GM10847 (cell line): ENCODE measurements around the gene CERS6.

Experiments
- POLR2A ChIP-seq: IDR thresholded peaks from 2 replicates; pipeline ENCODE4 v1.6.1; 2011; ENCODE audit not compliant: insufficient read length; ENCODE audit errors: extremely low read depth

CERS6 gene

DNA sequence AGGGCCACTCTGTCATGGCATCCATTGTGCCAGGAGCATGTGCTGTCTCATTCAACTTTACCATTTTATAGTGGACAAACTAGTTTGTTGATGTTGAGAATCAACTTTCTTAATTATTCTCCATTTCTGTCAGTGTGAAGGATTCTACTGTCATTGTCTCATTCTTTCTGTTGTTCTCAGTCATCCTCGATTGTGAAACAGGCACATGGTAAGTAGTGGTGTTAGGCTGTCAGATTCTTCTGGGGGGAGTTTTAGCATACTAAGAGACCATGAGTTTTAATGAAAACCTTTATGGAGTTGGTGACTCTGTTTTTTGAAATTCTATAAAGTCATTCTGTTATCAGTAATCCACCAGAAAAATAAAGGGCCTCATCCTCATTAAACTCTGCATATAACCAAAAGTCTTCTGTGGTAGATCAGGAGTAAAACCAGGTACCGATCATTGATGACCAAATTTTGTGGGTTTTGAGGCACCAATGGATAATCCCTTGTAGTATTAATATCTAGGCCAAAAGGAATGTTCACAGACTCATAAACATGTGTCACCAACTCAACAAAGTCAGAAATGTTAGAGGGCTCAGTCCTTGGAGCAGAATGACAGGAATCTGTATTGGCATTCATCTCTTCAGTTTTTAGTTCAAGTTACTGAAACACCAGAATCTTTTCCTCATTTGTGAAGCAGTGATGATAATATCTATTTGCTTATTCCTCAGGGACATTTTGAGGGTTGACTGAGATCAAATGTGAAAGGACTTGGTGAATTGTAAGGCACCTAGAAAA lies 73.2 kb downstream of the CERS6 start:
- TF ChIP-seq POLR2A = no peak

DNA sequence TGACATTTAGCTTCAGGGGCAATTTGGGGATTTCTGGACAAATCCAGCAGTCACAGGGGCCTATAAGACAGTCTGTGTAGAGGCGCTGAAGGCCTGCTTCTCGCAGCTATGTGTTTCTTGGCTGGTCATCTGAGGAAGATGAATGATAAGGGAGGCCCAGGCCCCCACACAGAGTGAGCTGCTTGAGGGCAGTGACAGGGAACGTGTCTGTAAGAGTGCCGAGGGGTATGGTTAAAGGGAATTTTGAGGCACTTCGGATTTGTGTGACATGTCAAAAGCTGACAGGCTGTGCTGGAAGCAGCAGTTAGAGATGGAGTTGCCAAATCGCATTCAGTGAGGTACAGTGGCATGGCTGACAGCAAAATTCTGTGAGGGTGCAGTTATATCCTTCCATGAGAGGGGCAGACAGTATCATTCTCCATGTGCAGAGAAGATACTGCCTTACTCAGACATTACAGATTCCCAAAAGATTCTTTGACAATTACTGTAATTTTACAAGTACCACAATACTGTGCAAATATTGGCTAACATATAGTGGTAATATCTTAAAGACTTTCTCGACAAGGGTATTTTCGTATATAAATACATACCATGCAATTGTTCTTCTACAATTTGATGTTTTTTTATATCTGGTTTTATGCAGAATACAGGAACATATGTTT lies 74.0 kb downstream of the CERS6 start:
- TF ChIP-seq POLR2A = no peak

DNA sequence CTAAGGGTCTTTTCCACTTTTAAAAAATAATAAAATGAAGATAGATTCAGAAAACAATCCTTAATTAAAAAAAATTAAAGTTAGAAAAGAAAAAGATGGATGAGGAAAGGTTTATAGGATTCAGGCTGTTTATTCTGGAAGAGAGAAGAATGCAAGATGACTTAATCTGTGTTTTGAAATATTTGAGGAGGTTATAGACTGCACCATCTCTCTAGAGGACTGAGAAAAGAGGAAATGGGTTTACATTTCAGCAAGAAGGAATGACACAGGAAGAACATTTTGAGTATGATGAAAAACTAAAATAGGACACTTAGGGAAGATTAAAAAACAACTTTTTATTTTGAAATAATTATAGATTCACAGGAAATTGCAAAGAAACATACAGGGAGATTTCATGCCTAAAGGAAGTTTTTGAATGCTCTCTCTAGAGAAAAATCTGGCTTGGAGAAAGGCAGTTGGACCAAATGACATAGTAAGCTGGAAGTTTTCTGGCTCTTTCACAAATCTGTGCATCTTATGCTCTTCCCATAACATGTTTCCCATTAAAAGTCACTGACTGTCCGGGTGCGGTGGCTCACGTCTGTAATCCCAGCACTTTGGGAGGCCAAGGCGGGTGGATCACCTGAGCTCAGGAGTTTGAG lies 75.0 kb downstream of the CERS6 start:
- TF ChIP-seq POLR2A = no peak

DNA sequence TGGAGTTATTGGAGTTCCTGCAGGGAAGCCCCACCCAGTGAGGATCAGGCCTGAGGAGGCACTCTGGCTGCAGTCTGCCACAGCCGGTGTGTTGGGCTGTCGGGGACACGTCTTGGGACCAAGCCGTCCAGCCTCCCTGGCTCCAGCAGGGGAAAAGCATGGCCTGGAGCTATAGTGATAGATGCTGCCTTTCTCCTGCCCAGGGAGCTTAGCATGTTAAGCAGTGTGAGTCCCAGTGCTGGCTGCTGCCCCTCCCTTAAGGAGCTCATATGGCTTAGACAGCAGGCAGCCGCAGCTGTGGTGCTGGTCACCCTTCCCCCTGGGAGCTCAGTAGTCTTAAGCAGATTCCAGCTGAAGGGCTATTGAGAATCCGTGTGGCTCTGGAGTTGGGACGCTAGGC lies 78.9 kb downstream of the CERS6 start:
- no peak for TF ChIP-seq POLR2A

DNA sequence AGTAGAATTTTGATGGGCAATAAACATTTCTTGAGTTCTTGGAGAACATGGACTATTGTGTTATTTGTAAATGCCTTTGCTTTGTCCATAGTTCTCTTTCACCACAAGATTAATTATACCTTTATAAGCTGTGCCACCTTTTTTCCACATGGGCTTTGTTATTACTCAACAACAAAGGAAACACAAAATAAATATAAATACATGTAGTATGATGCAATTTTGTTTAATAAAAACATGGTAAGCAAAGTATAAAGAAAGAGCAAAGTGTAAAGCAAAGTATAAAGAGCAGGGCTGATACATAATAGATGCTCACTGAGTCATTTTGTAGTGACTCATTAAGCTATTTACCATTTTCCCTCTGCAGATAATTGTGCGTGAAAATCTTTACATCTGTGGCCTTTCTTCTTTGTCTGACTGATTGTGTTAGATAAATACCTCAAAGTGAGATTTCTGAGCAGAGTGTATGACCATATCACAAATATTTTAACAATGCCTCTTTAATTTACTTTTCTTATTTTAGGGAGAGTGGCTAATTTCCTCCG lies 80.9 kb downstream of the CERS6 start:
- no peak for TF ChIP-seq POLR2A

DNA sequence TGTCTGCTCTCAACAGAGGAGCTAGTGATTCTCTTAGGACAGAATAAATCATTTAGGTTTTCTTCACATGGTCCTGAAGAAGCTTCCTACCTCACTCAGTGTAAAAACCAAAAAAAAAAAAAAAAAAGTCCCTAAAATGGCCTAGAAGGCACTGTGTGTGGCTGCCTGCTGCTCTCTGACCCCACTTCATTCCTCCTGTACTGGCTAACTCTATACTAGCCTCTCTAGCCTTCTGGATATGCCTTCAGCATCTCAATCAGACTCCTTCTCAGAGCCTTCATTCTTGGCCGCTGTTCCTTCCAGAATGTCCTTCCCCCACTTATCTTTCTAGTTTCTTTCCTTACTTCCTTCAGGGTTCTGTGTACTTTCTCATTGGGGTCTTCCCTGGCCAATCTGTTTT lies 82.1 kb downstream of the CERS6 start:
- no peak for TF ChIP-seq POLR2A

DNA sequence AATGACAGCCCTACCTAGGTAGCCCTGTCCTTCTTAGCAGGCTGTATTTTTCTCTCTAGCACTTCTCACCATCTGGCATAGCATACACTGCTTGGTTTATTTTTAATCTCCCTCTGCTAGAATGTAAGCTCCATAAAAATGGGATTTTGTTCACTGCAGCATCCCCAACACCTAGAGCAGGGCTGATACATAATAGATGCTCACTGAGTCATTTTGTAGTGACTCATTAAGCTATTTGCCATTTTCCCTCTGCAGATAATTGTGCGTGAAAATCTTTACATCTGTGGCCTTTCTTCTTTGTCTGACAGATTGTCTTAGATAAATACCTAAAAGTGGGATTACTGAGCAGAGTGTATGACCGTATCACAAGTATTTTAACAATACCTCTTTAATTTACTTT lies 82.5 kb downstream of the CERS6 start:
- no peak for TF ChIP-seq POLR2A

DNA sequence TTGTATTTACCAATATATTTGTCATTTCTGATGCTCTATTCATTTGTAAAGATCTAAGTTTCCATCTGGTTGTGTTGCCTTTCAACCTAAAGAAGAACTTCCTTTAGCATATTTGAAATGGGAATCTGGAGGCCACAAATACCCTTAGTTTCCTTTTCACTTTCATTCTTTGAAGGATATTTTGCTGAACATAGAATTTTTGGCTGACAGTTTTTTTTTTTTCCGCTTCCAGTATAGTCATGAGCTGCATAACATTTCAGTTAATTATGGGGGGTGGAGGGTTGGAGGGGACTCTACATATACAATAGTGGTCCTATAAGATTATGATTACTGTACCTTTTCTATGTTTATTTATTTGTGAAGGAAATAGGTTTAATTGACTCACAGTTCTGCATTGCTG lies 83.9 kb downstream of the CERS6 start:
- TF ChIP-seq POLR2A = no peak

DNA sequence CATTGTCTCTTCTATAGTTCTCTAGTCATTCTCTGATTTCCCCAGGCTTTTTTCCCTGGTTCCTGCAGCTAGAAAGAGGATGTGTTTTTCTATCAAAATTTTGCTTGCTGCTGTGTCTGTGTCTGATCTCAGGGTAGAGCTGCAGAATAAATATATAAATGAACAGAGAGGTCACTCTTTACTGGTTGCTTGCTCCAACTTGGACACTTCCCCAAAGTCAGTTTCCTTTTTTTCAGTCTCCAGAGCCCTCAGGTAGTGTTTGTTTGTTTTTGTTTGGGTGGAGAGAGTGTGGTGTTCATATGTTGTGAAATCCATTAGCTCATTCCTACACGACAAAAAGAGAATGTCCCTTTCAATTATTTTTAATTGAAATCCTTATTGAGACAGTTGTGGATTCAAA lies 85.8 kb downstream of the CERS6 start:
- no peak for TF ChIP-seq POLR2A

DNA sequence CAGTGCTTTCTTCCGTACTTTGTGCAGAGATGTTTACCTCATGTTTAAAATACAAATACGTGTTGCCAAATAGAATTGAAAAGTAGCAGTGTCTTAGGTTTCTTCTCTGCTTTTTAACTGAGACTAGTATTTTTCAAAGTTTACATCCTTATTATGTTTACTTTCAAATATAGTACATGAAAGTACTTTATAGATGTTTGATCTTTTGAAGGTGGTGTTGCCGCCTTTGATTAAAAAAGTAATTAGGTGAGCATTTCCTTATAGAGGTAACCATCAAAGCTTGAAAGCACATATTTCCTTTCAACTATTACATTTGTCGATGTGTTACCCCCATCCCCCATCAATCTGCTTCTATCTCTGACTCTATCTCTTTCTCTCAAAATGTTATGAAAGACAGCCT lies 87.0 kb downstream of the CERS6 start:
- no peak for TF ChIP-seq POLR2A

DNA sequence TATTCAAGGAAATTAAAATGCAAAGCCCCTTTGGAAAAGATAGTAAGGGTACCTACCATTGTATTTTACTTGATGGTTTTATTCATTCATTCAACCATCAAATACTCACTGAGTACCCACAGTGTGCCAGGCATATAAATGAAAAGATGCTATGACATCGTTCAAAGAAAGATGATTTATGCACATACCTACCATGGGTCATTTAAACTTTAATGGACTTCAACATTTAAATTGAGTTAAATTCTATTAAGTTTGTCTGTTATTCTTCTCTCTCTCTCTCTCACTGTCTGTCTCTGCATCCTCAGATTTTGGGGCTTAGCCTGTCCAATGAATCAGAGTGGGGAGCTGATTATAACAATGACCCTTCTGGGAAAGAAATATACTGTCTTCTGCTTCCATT lies 87.9 kb downstream of the CERS6 start:
- no peak for TF ChIP-seq POLR2A

DNA sequence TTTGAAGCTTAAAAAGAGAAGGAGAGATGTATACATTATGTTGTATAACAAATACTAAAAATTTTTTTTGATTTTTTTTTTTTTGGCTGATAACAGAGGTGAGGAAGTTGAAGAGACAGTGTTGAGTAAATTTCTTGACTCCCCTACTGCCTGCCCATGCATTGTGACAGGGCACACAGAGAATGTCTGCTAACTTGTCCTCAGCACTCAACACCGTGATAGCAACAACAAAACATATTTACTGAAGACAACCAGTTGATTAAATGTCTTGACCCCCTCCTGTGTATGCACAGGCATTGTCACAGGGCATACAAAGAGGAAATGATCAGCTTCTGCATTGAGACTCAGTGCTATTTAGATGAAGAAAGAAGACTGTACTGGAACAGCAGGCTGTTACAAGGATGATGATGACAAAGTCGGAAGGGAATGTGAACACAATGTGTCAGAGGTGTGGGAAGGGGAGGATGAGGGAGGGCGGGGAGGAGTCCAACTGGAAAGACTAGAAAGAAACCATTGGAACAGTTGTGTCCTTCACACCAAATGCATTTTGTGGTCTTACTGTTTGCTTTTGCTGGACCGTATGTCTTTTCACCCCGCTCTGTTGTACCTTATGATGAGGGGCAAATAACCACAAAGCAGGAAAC lies 89.5 kb downstream of the CERS6 start:
- TF ChIP-seq POLR2A = no peak

DNA sequence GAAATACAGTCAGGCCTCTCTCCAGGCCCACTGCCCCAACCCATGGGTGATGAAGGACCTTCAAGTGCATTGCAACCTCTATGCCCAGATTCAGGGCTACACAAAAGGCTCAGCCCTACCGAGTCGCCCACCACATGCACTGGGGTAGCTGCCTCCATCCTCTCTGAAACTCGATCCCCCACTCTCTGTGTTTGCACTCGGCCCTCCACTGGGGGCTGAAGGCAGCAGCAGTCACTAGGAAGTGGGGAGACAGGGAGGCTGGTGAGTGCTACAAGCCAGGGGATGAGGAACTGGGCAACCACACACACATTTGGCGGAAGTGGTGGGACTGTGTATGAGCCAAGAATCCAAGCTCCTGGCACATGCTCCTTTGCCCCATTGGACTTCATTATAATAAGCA lies 94.6 kb downstream of the CERS6 start:
- TF ChIP-seq POLR2A = no peak

DNA sequence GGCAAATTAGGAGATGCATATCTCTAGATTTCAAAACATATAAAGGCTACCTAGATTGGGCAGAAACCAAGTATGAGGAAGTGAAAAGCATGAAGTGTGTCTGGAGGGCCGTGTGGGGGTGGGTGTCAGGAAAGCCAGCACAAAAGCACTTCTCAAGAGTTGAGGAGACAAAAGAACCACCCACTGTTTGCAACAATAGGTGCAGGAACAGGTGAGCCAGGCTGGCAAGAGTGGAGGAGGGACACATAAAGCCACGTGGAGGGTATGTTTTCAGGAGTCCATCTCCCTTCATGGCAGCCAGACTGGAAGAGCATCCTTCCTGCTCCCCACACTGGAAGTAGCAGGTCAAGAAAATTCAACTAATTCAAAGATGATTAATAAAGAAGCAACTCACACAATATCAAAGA lies 96.4 kb downstream of the CERS6 start:
- no peak for TF ChIP-seq POLR2A

DNA sequence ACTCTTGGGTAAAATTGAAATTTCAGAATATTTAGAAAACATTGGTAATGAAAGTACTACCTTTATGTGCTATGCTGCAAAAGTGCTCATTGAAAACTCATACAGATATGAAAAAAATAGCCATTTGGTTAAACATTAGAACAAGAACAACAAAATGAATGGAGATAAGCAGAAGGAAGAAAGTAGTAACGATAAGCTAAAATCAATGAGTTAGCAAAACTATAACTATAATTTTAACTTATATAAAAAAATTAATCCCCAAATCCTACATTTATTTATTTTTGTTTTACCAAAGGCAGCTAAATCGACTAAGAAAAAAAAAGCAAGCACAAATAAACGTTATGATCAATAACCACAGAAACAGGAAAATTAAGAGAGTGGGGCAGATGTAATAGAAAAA lies 99.2 kb downstream of the CERS6 start:
- no peak for TF ChIP-seq POLR2A

DNA sequence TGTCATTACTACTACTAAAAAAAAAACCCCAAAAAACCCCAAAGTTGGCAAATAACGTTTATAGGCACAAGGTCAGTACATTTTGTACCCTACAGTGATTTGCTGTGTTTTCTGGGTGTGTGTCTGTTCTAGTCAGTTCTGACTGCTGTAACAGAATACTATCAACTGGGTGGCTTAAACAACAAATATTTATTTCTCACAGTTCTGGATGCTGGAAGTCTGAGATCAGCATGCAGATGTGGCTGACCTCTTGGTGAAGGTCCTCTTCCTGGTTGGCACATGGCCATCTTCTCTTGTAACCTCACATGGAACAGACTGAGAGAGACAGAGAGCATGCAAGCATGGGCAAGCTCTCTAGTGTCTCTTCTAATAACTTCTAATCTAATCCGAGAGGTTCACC lies 103.1 kb downstream of the CERS6 start:
- no peak for TF ChIP-seq POLR2A
